SK-N-SH treated with all-trans-retinoic acid at 6 μM for 48 hours (cell line): ENCODE measurements around the gene MX2.

Source experiments
- ATAC-seq: fragments of 200-7000 bp; cut with Tn5 transposase; 3 replicates; pipeline ENCODE4 v1.9.1; 2020; ENCODE audit warnings: mild to moderate bottlenecking, moderate library complexity
- ARNTL ChIP-seq: fragments of 450-650 bp; formaldehyde crosslinking; IDR thresholded peaks from 2 replicates; pipeline ENCODE4 v1.5.0; 2020; ENCODE audit warnings: low read depth, mild to moderate bottlenecking, moderate library complexity, borderline replicate concordance
- BACH2 ChIP-seq: fragments of 250-450 bp; sonication (Bioruptor Pico); IDR thresholded peaks from 2 replicates; pipeline ENCODE4 v1.9.0; 2021; ENCODE audit warnings: mild to moderate bottlenecking, borderline replicate concordance
- CREB5 ChIP-seq: fragments of 250-450 bp; sonication (Bioruptor Pico); IDR thresholded peaks from 2 replicates; pipeline ENCODE4 v1.5.1; 2020; ENCODE audit warnings: low read depth, mild to moderate bottlenecking, moderate library complexity
- CSDC2 ChIP-seq: fragments of 250-450 bp; sonication (Bioruptor Pico); IDR thresholded peaks from 2 replicates; pipeline ENCODE4 v1.5.0; 2020; ENCODE audit warnings: mild to moderate bottlenecking, moderate library complexity
- CSRNP3 ChIP-seq: fragments of 250-450 bp; sonication (Bioruptor Pico); IDR thresholded peaks from 2 replicates; pipeline ENCODE4 v1.5.1; 2021; ENCODE audit warnings: mild to moderate bottlenecking, moderate library complexity
- ESRRG ChIP-seq: fragments of 250-450 bp; sonication (Bioruptor Pico); IDR thresholded peaks from 2 replicates; pipeline ENCODE4 v1.6.1; 2021; ENCODE audit warnings: mild to moderate bottlenecking
- GLIS3 ChIP-seq: fragments of 250-450 bp; sonication (Bioruptor Pico); IDR thresholded peaks from 2 replicates; pipeline ENCODE4 v1.5.0; 2020; ENCODE audit warnings: mild to moderate bottlenecking, moderate library complexity
- ISL1 ChIP-seq: fragments of 250-450 bp; sonication (Bioruptor Pico); IDR thresholded peaks from 2 replicates; pipeline ENCODE4 v2.1.2; 2022; ENCODE audit warnings: mild to moderate bottlenecking, moderate library complexity
- OSR1 ChIP-seq: fragments of 250-450 bp; sonication (Bioruptor Pico); IDR thresholded peaks from 2 replicates; pipeline ENCODE4 v1.8.0; 2022; ENCODE audit warnings: moderate library complexity, mild to moderate bottlenecking, inconsistent platforms
- PATZ1 ChIP-seq: fragments of 250-450 bp; sonication (Bioruptor Pico); IDR thresholded peaks from 2 replicates; pipeline ENCODE4 v1.8.0; 2020; ENCODE audit warnings: mild to moderate bottlenecking, moderate library complexity, borderline replicate concordance
- POU6F1 ChIP-seq: fragments of 250-450 bp; sonication (Bioruptor Pico); IDR thresholded peaks from 2 replicates; pipeline ENCODE4 v1.8.0; 2021; ENCODE audit warnings: low read depth, mild to moderate bottlenecking, moderate library complexity, borderline replicate concordance
- PPARA ChIP-seq: fragments of 250-450 bp; sonication (Bioruptor Pico); IDR thresholded peaks from 2 replicates; pipeline ENCODE4 v1.5.0; 2020; ENCODE audit warnings: mild to moderate bottlenecking, borderline replicate concordance
- RARB ChIP-seq: fragments of 250-450 bp; sonication (Bioruptor Pico); IDR thresholded peaks from 2 replicates; pipeline ENCODE4 v1.8.0; 2021; ENCODE audit warnings: mild to moderate bottlenecking, moderate library complexity
- SNAI2 ChIP-seq: fragments of 250-450 bp; sonication (Bioruptor Pico); IDR thresholded peaks from 2 replicates; pipeline ENCODE4 v1.5.0; 2020; ENCODE audit warnings: mild to moderate bottlenecking, moderate library complexity
- TCF4 ChIP-seq: fragments of 250-450 bp; sonication (Bioruptor Pico); IDR thresholded peaks from 2 replicates; pipeline ENCODE4 v1.8.0; 2021; ENCODE audit warnings: mild to moderate bottlenecking, moderate library complexity, borderline replicate concordance
- TOX ChIP-seq: fragments of 250-450 bp; sonication (Bioruptor Pico); IDR thresholded peaks from 2 replicates; pipeline ENCODE4 v1.8.0; 2021; ENCODE audit warnings: mild to moderate bottlenecking, moderate library complexity, borderline replicate concordance
- TSHZ2 ChIP-seq: fragments of 250-450 bp; sonication (Bioruptor Pico); IDR thresholded peaks from 2 replicates; pipeline ENCODE4 v1.5.0; 2020; ENCODE audit warnings: mild to moderate bottlenecking, moderate library complexity
- ZC3H10 ChIP-seq: fragments of 250-450 bp; sonication (Bioruptor Pico); IDR thresholded peaks from 2 replicates; pipeline ENCODE4 v1.5.1; 2021; ENCODE audit warnings: mild to moderate bottlenecking, moderate library complexity
- ZFP3 ChIP-seq: fragments of 250-450 bp; sonication (Bioruptor Pico); IDR thresholded peaks from 2 replicates; pipeline ENCODE4 v1.5.0; 2020; ENCODE audit warnings: mild to moderate bottlenecking, moderate library complexity
- ZFP30 ChIP-seq: fragments of 450-650 bp; formaldehyde crosslinking; IDR thresholded peaks from 2 replicates; pipeline ENCODE4 v1.5.0; 2022; ENCODE audit warnings: mild to moderate bottlenecking, moderate library complexity
- ZNF565 ChIP-seq: fragments of 450-650 bp; formaldehyde crosslinking; conservative IDR thresholded peaks from 2 replicates; pipeline ENCODE4 v1.5.0; 2020; ENCODE audit warnings: low read depth, mild to moderate bottlenecking, moderate library complexity
- ZNF70 ChIP-seq: fragments of 450-650 bp; formaldehyde crosslinking; IDR thresholded peaks from 2 replicates; pipeline ENCODE4 v1.5.0; 2020; ENCODE audit warnings: mild to moderate bottlenecking, moderate library complexity
- ZNF8 ChIP-seq: fragments of 450-650 bp; formaldehyde crosslinking; IDR thresholded peaks from 2 replicates; pipeline ENCODE4 v1.5.0; 2020; ENCODE audit warnings: mild to moderate bottlenecking, moderate library complexity

Gene MX2

GRCh38 chr21:41369920-41370839 lies 8.4 kb downstream of the MX2 start (continued):
- TF ChIP-seq ISL1, result no peak
- no peak for TF ChIP-seq ARNTL (CRISPR knock-in tag)
- no peak for TF ChIP-seq GLIS3
- no peak for TF ChIP-seq SNAI2 (CRISPR knock-in tag)
- TF ChIP-seq TCF4 (CRISPR knock-in tag), result no peak
- no peak for TF ChIP-seq ZFP3 (CRISPR knock-in tag)
- no peak for TF ChIP-seq TSHZ2 (CRISPR knock-in tag)

GRCh38 chr21:41370840-41371684 lies 9.2 kb downstream of the MX2 start:
- no peak for ATAC-seq
- TF ChIP-seq ZFP30 (no peak), RARB (no peak), ESRRG (CRISPR knock-in tag) (no peak), TSHZ2 (CRISPR knock-in tag) (no peak), ZNF565 (CRISPR knock-in tag) (no peak), SNAI2 (CRISPR knock-in tag) (no peak), CSDC2 (CRISPR knock-in tag) (no peak), ZFP3 (CRISPR knock-in tag) (no peak), CSRNP3 (no peak), BACH2 (CRISPR knock-in tag) (no peak), CREB5 (no peak)
- TF ChIP-seq, all 23 proteins: peak for 0

GRCh38 chr21:41371685-41372030 lies 9.8 kb downstream of the MX2 start:
- ATAC-seq, result no peak
- TF ChIP-seq TCF4 (CRISPR knock-in tag) (no peak), ESRRG (CRISPR knock-in tag) (no peak), RARB (no peak), PPARA (CRISPR knock-in tag) (no peak), ZNF8 (CRISPR knock-in tag) (no peak), CSDC2 (CRISPR knock-in tag) (no peak), ZNF70 (no peak), TOX (no peak), BACH2 (CRISPR knock-in tag) (no peak), PATZ1 (CRISPR knock-in tag) (no peak), POU6F1 (CRISPR knock-in tag) (no peak), OSR1 (no peak), ZC3H10 (CRISPR knock-in tag) (no peak), ISL1 (no peak), CSRNP3 (no peak)
